Astrocyte (in vitro differentiated cells and primary cell): Measurements from ENCODE around the gene SPNS3. TPM values are rescaled to one million over a fixed set of nuclear protein-coding genes. Genes with fewer than 3 reads are reported as not detected.

Experiments
- DNase-seq: peaks from one replicate; pipeline ENCODE4 v3.0.0-alpha.2; 2010; ENCODE audit warnings: low read depth
- FAIRE-seq: peaks from 2 replicates; lab custom pipeline; 2011; peaks lifted over from hg19 to GRCh38; lab: Jason Lieb, UNC
- H2AFZ ChIP-seq: 2 replicates; pipeline ENCODE4 v1.6.0; 2012; ENCODE audit warnings: low read depth, low read length, inconsistent platforms
- H3K27ac ChIP-seq: 2 replicates; pipeline ENCODE4 v1.5.1; 2011; ENCODE audit warnings: low read depth, low read length, inconsistent platforms
- H3K27me3 ChIP-seq: 2 replicates; pipeline ENCODE4 v1.6.0; 2011; ENCODE audit warnings: low read length, inconsistent platforms; ENCODE audit not compliant: insufficient read depth
- H3K36me3 ChIP-seq: 2 replicates; pipeline ENCODE4 v1.5.1; 2011; ENCODE audit warnings: low read length, inconsistent platforms; ENCODE audit not compliant: insufficient read depth
- H3K4me1 ChIP-seq: 2 replicates; pipeline ENCODE4 v1.5.1; 2011; ENCODE audit warnings: low read length, inconsistent platforms; ENCODE audit not compliant: insufficient read depth
- H3K4me2 ChIP-seq: 2 replicates; pipeline ENCODE4 v1.6.0; 2012; ENCODE audit warnings: low read length, inconsistent platforms
- H3K4me3 ChIP-seq: 2 replicates; pipeline ENCODE4 v1.5.1; 2011; ENCODE audit warnings: low read depth, mild to moderate bottlenecking, low read length, inconsistent platforms; ENCODE audit not compliant: insufficient read depth
- H3K79me2 ChIP-seq: 2 replicates; pipeline ENCODE4 v1.6.0; 2012; ENCODE audit warnings: mild to moderate bottlenecking, low read length, inconsistent platforms; ENCODE audit not compliant: insufficient read depth
- H3K9ac ChIP-seq: 2 replicates; pipeline ENCODE4 v1.6.0; 2012; ENCODE audit warnings: mild to moderate bottlenecking, low read length, inconsistent platforms
- H3K9me3 ChIP-seq: 2 replicates; pipeline ENCODE4 v1.5.1; 2012; ENCODE audit warnings: low read depth, mild to moderate bottlenecking, low read length, inconsistent platforms; ENCODE audit not compliant: insufficient read depth
- H4K20me1 ChIP-seq: 2 replicates; pipeline ENCODE4 v1.6.0; 2012; ENCODE audit warnings: low read length, inconsistent platforms; ENCODE audit not compliant: insufficient read depth
- H3K27ac Mint-ChIP-seq: one replicate; pipeline ENCODE4 v1.8.0; 2021; ENCODE audit warnings: mild to moderate bottlenecking, mixed read lengths; ENCODE audit not compliant: unreplicated experiment
- H3K27me3 Mint-ChIP-seq: one replicate; pipeline ENCODE4 v1.8.0; 2021; ENCODE audit warnings: low read depth, mixed read lengths; ENCODE audit not compliant: unreplicated experiment
- H3K36me3 Mint-ChIP-seq: one replicate; pipeline ENCODE4 v1.8.0; 2021; ENCODE audit warnings: low read depth, mixed read lengths; ENCODE audit not compliant: unreplicated experiment
- H3K4me1 Mint-ChIP-seq: one replicate; pipeline ENCODE4 v1.8.0; 2021; ENCODE audit warnings: low read depth, mixed read lengths; ENCODE audit not compliant: unreplicated experiment
- H3K4me3 Mint-ChIP-seq: one replicate; pipeline ENCODE4 v1.8.0; 2021; ENCODE audit warnings: mild to moderate bottlenecking, moderate library complexity, mixed read lengths; ENCODE audit not compliant: unreplicated experiment
- H3K9me3 Mint-ChIP-seq: one replicate; pipeline ENCODE4 v1.8.0; 2021; ENCODE audit warnings: mild to moderate bottlenecking, mixed read lengths; ENCODE audit not compliant: unreplicated experiment
- EZH2 ChIP-seq: IDR thresholded peaks from 2 replicates; pipeline ENCODE4 v1.6.1; 2012; ENCODE audit warnings: mild to moderate bottlenecking, low read length, inconsistent platforms; ENCODE audit not compliant: insufficient read depth
- total RNA-seq: library from RNA; stranded (reverse); gene quantifications from 2 replicates; pipeline ENCODE4 v1.2.1, GENCODE V29; 2021
- TF ChIP-seq, protein P1 (sequence below): IDR thresholded peaks from 2 replicates; pipeline ENCODE4 v1.5.1; 2011; ENCODE audit warnings: low read depth, mild to moderate bottlenecking, inconsistent platforms, low read length, moderate library complexity; ENCODE audit not compliant: insufficient read depth

SPNS3 gene
- total RNA-seq, 1 donor from 2014 or later, result not detected

DNA sequence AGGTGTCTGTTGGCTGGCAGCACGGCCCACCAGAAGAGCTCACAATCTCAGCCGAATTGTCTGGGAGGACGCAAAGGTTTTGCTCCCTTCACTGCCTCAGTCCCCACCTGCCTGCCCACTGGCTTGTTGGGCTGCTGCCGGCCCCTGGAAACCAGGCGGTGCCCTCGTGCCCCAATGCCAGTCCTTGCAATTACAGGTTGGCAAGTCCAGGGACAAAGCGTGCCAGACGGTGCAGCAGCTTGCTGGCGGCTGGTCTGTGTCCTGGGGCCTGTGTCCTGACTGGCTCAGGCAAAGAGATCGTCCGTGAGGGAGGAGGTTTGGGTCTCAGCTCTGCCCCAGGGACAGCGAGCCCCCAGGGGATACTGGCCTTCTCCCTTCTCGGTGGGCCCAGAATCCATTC lies 40.4 kb downstream of the SPNS3 start:
- Histone ChIP-seq H3K27me3 (peaks cover 7% of the 10 kb centered on the region), H3K9ac (no peak overlapping the region), H3K4me1 (no peaks in the 10 kb centered on the region), H3K9me3 (no peaks in the 10 kb centered on the region), H2AFZ (no peak overlapping the region), H3K4me3 (no peak overlapping the region), H3K79me2 (no peaks in the 10 kb centered on the region), H3K36me3 (no peaks in the 10 kb centered on the region), H4K20me1 (no peaks in the 10 kb centered on the region), H3K4me2 (no peak overlapping the region), H3K27ac (no peak overlapping the region)
- no peak overlapping the region for H3K4me3 Mint-ChIP-seq
- no peak overlapping the region for H3K27ac Mint-ChIP-seq
- H3K36me3 Mint-ChIP-seq, result no peaks in the 10 kb centered on the region
- peaks cover 22% of the 10 kb centered on the region for H3K27me3 Mint-ChIP-seq
- no peak for FAIRE-seq
- TF ChIP-seq, protein P1, sequence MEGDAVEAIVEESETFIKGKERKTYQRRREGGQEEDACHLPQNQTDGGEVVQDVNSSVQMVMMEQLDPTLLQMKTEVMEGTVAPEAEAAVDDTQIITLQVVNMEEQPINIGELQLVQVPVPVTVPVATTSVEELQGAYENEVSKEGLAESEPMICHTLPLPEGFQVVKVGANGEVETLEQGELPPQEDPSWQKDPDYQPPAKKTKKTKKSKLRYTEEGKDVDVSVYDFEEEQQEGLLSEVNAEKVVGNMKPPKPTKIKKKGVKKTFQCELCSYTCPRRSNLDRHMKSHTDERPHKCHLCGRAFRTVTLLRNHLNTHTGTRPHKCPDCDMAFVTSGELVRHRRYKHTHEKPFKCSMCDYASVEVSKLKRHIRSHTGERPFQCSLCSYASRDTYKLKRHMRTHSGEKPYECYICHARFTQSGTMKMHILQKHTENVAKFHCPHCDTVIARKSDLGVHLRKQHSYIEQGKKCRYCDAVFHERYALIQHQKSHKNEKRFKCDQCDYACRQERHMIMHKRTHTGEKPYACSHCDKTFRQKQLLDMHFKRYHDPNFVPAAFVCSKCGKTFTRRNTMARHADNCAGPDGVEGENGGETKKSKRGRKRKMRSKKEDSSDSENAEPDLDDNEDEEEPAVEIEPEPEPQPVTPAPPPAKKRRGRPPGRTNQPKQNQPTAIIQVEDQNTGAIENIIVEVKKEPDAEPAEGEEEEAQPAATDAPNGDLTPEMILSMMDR, result no peak
- no peak for TF ChIP-seq EZH2
- DNase-seq, result no peak
- H3K4me1 Mint-ChIP-seq, result peaks cover 6% of the 10 kb centered on the region
- H3K9me3 Mint-ChIP-seq, result no peaks in the 10 kb centered on the region

DNA sequence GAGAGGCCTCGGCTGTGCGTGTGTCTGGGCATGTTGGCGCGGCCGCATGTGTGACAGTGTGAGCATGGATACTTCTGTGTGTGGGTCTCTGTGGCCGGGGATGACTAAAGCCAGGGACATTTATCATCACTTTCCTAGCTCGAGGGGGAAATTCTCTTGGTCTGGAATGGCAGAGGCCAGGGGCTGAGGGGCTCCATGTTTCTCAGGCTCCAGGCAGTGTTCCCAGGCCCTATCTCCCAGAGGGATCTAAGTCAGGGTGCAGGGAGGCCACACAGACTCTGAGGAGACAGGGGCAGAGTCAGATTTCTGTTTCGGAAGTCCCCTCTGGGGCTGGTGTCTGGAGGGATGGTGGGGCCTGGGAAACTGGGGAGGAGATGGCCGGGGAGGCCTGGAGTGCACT lies 41.3 kb downstream of the SPNS3 start:
- no peak for FAIRE-seq
- peak overlapping the region; percentile 1 for H3K27ac Mint-ChIP-seq
- Histone ChIP-seq H3K4me3 (no peak overlapping the region), H3K27me3 (peaks cover 7% of the 10 kb centered on the region), H3K27ac (no peak overlapping the region), H3K79me2 (no peaks in the 10 kb centered on the region), H3K36me3 (no peaks in the 10 kb centered on the region), H4K20me1 (no peaks in the 10 kb centered on the region), H3K9me3 (no peaks in the 10 kb centered on the region), H3K9ac (no peak overlapping the region), H3K4me1 (no peaks in the 10 kb centered on the region), H3K4me2 (no peak overlapping the region), H2AFZ (no peak overlapping the region)
- peaks cover 6% of the 10 kb centered on the region for H3K4me1 Mint-ChIP-seq
- no peaks in the 10 kb centered on the region for H3K9me3 Mint-ChIP-seq
- no peak for DNase-seq
- peaks cover 18% of the 10 kb centered on the region for H3K27me3 Mint-ChIP-seq
- TF ChIP-seq, protein P1, result no peak
- no peak for TF ChIP-seq EZH2
- no peak overlapping the region for H3K4me3 Mint-ChIP-seq
- H3K36me3 Mint-ChIP-seq, result no peaks in the 10 kb centered on the region

DNA sequence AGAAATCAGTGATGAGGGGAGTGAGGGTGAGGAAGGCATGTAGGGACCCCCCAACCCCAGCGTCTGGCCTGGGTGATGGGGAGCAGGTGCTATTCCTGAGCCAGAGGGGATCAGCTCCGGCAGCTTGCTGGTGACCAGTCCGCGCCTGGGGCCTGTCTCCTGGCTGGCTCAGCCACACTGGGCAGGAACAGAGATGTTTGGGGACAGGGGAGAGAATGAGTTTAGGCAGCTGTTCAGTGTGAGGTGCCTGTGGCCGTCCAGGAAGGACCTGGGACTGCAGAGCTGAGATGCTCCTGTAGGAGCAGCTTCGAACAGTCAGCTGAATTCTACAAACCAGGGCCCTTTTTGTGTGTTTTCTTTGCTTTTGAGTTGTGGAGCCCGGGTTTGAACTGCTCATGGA lies 41.7 kb downstream of the SPNS3 start:
- DNase-seq (no peak), FAIRE-seq (no peak)
- Histone ChIP-seq H3K36me3 (no peaks in the 10 kb centered on the region), H3K9me3 (no peaks in the 10 kb centered on the region), H4K20me1 (no peaks in the 10 kb centered on the region), H2AFZ (no peak overlapping the region), H3K4me1 (no peaks in the 10 kb centered on the region), H3K27ac (no peak overlapping the region), H3K4me3 (no peak overlapping the region), H3K9ac (no peak overlapping the region), H3K27me3 (peaks cover 7% of the 10 kb centered on the region), H3K79me2 (no peaks in the 10 kb centered on the region), H3K4me2 (no peak overlapping the region)
- TF ChIP-seq, protein P1, result no peak
- TF ChIP-seq EZH2, result no peak
- H3K36me3 Mint-ChIP-seq, result no peaks in the 10 kb centered on the region
- no peaks in the 10 kb centered on the region for H3K9me3 Mint-ChIP-seq
- H3K4me1 Mint-ChIP-seq, result peaks cover 6% of the 10 kb centered on the region
- H3K4me3 Mint-ChIP-seq, result no peak overlapping the region
- H3K27ac Mint-ChIP-seq, result peak overlapping the region; percentile 34
- H3K27me3 Mint-ChIP-seq, result peaks cover 18% of the 10 kb centered on the region
